ENCODE data around the gene MAT2B. TPM values are rescaled to one million over a fixed set of nuclear protein-coding genes. Genes with fewer than 3 reads are reported as not detected.

The MAT2B gene
- total RNA-seq, 2 experiments from 2014 or later: 69.4 to 74.1 TPM

Other genes with a start within 250 kb of the MAT2B start
- 100 to 1,000 TPM; 129 to 143 TPM for gene CCNG1, start 68.0 kb upstream of the MAT2B start, total RNA-seq
- 10 to 100 TPM; 37.3 to 43.4 TPM for gene NUDCD2, start 45.5 kb upstream of the MAT2B start, total RNA-seq
- gene HMMR, start 45.0 kb upstream of the MAT2B start, total RNA-seq: 10 to 100 TPM; 85.8 to 87.7 TPM

Data from activated CD8-positive, alpha-beta T cell treated with anti-CD3 and anti-CD28 coated beads, Interleukin-2, amount 10 ng/mL, durations not matched to agents 7 days and 5 days (primary cell).